Raji (cell line): ENCODE measurements around the gene PLXDC2.

Experiments used
- POLR2A ChIP-seq: IDR thresholded peaks from 2 replicates; pipeline ENCODE4 v1.6.1; 2011; ENCODE audit warnings: low read depth, low read length, control low read depth; ENCODE audit not compliant: insufficient read depth

The PLXDC2 gene

GRCh38 chr10:20093600-20093999 lies 277.4 kb downstream of the PLXDC2 start:
- no peak for TF ChIP-seq POLR2A

- no peak for TF ChIP-seq POLR2A
Measured at GRCh38 chr10:20094226-20094976, 278.2 kb downstream of the PLXDC2 start.

GRCh38 chr10:20100171-20100570 lies 283.9 kb downstream of the PLXDC2 start:
- TF ChIP-seq POLR2A: no peak

DNA sequence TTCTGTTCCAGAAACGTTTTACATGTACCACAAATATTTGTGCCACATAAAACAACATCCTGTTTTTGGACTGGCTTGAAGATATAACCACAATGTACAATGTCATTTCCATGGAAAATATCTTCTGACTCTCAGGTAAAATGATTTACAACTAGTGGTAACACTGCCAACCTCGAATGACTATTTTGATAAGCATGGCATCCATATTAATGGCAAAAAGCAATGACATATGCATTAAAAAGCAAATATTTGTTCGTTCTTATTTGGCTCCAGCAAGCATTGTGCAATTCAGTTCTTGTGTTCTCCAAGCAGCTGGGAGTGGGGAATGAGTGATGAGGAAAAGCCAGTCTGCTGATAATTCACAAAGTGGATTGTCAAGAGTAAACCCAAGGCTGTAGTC lies 289.0 kb downstream of the PLXDC2 start:
- TF ChIP-seq POLR2A: no peak

GRCh38 chr10:20105931-20106330 lies 289.7 kb downstream of the PLXDC2 start:
- no peak for TF ChIP-seq POLR2A

GRCh38 chr10:20108021-20108420 lies 291.8 kb downstream of the PLXDC2 start:
- no peak for TF ChIP-seq POLR2A

GRCh38 chr10:20109613-20110012 lies 293.4 kb downstream of the PLXDC2 start:
- no peak for TF ChIP-seq POLR2A

DNA sequence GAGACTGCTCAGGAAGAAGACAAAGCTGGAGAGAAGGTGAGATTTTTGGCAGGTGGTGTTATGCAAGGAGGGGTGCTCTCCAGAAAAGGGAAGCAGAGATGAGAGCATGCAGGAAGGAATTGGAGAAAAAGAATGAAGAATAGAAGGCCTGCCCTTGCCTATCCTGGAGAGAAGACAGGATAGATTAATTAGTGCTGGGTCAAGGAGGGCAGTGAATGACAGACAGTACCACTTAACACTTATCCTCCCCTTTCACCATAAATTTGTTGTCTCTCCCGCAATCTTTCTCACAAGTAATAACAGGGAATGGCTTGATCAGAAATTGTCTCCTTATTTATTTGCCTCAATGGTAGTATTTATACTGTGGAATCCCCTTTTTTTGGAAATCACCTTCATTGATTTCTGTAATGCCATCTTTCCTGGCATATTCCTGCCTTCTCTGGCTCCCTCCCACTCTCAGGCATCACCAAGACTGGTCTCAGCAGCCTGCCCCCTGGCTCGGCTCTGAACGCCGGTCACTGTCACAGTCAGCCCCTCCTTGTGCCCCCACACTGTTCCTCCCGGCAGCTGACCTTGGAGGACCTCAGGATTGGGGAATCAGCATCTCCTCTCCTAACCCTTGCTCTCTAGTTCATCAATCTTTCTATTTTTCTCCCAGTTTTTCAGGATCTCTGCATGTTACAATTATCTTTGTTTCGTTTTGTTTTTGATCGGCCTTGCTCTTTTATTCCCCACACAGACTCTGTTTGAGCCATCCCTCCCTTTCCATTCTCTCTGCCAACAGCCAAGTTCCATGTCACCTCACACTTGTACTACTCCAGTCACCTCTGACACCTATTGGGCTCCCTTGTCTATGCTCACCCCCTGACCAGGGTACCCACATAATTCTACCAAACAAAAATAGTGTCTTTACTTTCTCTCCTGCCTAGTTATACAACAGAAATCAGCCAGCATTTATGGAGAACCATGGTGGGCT lies 294.2 kb downstream of the PLXDC2 start:
- TF ChIP-seq POLR2A: no peak

- no peak for TF ChIP-seq POLR2A
Measured at GRCh38 chr10:20114179-20114578, 297.9 kb downstream of the PLXDC2 start.

GRCh38 chr10:20115894-20116293 lies 299.7 kb downstream of the PLXDC2 start:
- no peak for TF ChIP-seq POLR2A

GRCh38 chr10:20117471-20117870 lies 301.2 kb downstream of the PLXDC2 start:
- TF ChIP-seq POLR2A: no peak

- TF ChIP-seq POLR2A: no peak
Measured at GRCh38 chr10:20118119-20118518, 301.9 kb downstream of the PLXDC2 start.

DNA sequence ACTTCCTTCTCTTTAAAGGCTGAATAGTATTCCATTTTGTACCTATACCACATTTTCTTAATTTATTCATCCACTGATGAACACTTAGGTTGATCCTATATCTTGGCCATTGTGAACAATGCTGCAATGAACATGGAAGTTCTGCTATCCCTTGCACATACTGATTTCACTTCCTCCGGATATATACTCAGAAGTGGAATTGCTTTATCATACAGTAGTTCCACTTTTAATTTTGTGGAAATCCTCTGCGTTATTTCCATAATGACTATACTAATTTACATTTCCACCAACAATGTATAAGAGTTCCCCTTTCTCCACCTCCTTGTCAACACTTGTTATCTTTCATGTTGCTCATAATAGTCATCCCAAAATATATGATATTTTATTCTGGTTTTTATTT lies 312.6 kb downstream of the PLXDC2 start:
- TF ChIP-seq POLR2A: no peak

GRCh38 chr10:20132816-20133215 lies 316.6 kb downstream of the PLXDC2 start:
- TF ChIP-seq POLR2A: no peak

DNA sequence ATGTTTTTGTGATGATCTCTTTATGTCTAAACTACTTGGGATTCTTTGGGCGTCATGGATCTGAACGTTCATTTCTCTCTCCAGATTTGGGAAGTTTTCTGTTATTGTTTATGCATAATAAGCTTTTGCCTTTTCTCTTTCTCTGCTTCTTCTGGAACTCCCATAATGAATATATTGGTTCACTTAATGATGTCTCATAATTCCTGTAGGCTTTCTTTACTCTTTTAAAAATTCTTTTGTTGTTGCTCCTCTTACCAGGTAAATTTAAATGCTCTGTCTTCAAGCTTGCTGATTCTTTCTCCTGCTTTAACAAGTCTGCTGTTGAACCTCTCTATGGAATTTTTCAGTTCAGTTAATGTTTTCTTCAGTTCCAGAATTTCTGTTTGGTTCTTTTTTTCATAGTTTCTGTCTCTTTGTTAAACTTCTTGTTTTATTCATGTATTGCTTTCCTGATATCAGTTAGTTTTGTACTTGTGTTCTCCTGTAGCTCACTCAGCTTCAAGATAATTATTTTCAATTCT lies 317.5 kb downstream of the PLXDC2 start:
- TF ChIP-seq POLR2A: no peak

DNA sequence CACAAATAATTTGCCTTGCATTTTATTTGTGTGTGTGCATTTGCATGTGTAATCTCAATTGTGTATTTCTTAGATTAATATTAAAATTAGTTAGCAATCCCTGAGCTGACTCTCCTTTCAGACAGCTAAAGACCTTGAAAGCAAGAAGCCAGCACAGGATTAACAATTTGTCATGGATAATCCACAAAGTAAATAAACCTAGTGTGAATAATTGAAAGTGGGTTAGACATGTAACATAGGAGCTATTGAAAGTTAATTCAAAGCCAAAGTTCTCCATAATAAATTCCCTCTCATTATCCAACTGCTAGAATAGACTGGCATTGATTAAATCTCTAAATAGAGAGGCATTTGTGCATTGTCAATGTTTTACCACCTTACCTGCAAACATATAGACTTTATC lies 326.1 kb downstream of the PLXDC2 start:
- no peak for TF ChIP-seq POLR2A
